Mucosa of descending colon (tissue), 3 donors: Measurements from ENCODE around the gene PTPRD. TPM values are rescaled to one million over a fixed set of nuclear protein-coding genes. Genes with fewer than 3 reads are reported as not detected.

Source experiments
- ATAC-seq: fragments of 200-7000 bp; cut with Tn5 transposase; one replicate; pipeline ENCODE4 v1.9.1; 2020; ENCODE audit warnings: mild to moderate bottlenecking, moderate library complexity
- DNase-seq, 3 donors: peaks; one replicate each; pipeline ENCODE4 v3.0.0-alpha.2; 2020
- H3K36me3 ChIP-seq: fragments of 200-600 bp; one replicate; pipeline ENCODE4 v1.8.0; 2021; ENCODE audit warnings: low read depth, mild to moderate bottlenecking
- H3K4me1 ChIP-seq: fragments of 200-600 bp; one replicate; pipeline ENCODE4 v1.8.0; 2021; ENCODE audit warnings: low read depth, mild to moderate bottlenecking
- H3K4me3 ChIP-seq: fragments of 200-600 bp; one replicate; pipeline ENCODE4 v1.8.0; 2021; ENCODE audit warnings: mild to moderate bottlenecking
- H3K9me3 ChIP-seq: fragments of 200-600 bp; one replicate; pipeline ENCODE4 v1.8.0; 2021; ENCODE audit warnings: mild to moderate bottlenecking
- intact Hi-C, 2 donors: fragments of 100-400 bp; cut with DNase I in 1 of 2; cut with micrococcal nuclease in 1 of 2; formaldehyde crosslinking; loops; one replicate each; pipeline versions ENCODE4 v1.11.0 to v1.11.1; 2022; cut with DNase I, micrococcal nuclease
- total RNA-seq, 3 donors: library from RNA; stranded (reverse); fragmentation: NEBNext Ultra II Directional in 2 of 3; extraction: Animal tissue kit (Norgen Biotek cat#: 25700) in 2 of 3; gene quantifications; one replicate each; pipeline versions ENCODE4 v1.2.1 to v1.2.4, GENCODE V29; 2021 to 2023
- TF ChIP-seq, protein P1 (sequence below): fragments of 200-600 bp; IDR thresholded peaks from one replicate; pipeline ENCODE4 v1.8.0; 2022; ENCODE audit warnings: antibody characterized with exemption, mild to moderate bottlenecking
- donor health status: DM: no; HTN: no; CAD: no; lungs with moderate emphysema.
- donor health status: DM: no; HTN: no; CAD: no.
- donor health status: DM: no; HTN: yes; CAD: no.

PTPRD gene
- total RNA-seq, 3 donors from 2014 or later = 52.7 to 128 (median 113) TPM

DNA sequence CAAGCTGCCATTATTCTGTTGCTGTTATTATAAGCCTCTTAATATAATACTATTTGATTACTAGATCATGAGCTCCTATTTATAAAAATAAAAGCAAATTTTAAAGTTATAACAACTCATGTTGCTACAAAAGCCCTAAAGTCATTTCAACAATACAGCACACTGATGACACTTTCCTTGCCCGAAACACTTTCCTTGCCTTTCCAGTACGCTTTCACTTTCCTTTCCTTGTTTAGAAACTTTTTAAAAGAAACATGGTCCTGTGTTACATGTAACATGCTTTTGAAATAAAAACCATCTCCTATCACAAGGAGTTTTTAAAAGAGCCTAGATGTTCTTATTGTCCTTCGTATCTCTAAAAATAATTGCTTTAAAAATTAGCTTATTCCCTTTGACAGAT lies 688.4 kb downstream of the PTPRD start:
- no peak overlapping the region for H3K4me3 ChIP-seq
- intact Hi-C loops = no loop called here
- no peaks in the 10 kb centered on the region for H3K4me1 ChIP-seq
- TF ChIP-seq, protein P1, sequence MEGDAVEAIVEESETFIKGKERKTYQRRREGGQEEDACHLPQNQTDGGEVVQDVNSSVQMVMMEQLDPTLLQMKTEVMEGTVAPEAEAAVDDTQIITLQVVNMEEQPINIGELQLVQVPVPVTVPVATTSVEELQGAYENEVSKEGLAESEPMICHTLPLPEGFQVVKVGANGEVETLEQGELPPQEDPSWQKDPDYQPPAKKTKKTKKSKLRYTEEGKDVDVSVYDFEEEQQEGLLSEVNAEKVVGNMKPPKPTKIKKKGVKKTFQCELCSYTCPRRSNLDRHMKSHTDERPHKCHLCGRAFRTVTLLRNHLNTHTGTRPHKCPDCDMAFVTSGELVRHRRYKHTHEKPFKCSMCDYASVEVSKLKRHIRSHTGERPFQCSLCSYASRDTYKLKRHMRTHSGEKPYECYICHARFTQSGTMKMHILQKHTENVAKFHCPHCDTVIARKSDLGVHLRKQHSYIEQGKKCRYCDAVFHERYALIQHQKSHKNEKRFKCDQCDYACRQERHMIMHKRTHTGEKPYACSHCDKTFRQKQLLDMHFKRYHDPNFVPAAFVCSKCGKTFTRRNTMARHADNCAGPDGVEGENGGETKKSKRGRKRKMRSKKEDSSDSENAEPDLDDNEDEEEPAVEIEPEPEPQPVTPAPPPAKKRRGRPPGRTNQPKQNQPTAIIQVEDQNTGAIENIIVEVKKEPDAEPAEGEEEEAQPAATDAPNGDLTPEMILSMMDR = no peak
- no peaks in the 10 kb centered on the region for H3K36me3 ChIP-seq
- no peaks in the 10 kb centered on the region for H3K9me3 ChIP-seq
- DNase-seq (no peak), ATAC-seq (no peak)

DNA sequence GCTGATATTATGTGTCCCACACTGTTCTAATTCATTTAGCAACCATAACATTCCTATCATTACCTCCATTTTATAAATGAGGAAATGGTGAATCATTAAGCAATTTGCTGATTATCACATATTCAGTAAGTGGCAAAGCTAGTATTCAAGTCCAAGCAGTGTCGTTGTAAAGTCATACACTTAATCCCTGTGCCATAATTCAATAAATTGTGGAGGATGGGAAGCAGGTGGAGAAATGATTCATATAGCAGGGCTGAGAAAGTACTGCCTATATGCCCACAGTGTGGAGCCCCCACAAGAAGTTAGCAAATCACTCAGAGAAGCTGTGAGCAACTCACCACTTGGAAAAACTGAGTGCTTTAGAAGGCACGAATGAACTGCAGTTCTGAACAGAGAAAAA lies 691.0 kb downstream of the PTPRD start:
- intact Hi-C loops = no loop called here
- no peak for DNase-seq
- ATAC-seq = no peak
- no peaks in the 10 kb centered on the region for H3K4me1 ChIP-seq
- TF ChIP-seq, protein P1 = no peak
- H3K9me3 ChIP-seq = no peaks in the 10 kb centered on the region
- no peaks in the 10 kb centered on the region for H3K36me3 ChIP-seq
- H3K4me3 ChIP-seq = no peak overlapping the region

DNA sequence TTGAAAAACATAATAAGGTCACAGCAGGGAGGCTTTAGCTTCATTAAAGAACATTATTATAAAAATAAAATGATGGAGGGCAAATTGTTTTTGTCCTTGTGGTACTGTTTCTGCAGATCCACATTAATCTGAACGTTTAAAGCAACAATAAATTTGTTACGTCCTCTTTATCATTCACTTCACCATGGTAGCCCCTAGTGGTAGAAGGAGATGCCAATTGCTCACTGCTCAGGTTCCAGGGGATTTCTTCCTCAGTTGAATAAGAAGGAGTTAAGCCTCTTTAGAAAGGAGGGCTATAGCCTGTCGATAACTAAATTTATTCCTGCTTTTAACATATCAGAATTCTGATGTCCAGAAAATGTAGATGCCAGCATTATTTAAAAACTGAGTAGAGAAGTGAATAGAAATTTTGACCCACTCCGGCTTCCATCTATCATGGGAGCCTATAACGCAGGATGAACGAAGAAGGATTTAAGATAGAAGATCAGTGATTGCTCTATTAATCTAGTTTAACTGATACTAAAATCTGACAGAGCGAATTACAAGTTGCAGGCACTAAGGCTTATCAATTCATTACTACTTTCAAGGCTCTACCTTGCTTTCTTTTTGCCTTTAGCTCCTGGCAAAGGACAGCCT lies 692.3 kb downstream of the PTPRD start:
- Histone ChIP-seq H3K4me3 (no peak overlapping the region), H3K9me3 (no peaks in the 10 kb centered on the region), H3K4me1 (no peaks in the 10 kb centered on the region), H3K36me3 (no peaks in the 10 kb centered on the region)
- TF ChIP-seq, protein P1 = no peak
- intact Hi-C loops = no loop called here
- no peak for ATAC-seq
- DNase-seq = no peak

DNA sequence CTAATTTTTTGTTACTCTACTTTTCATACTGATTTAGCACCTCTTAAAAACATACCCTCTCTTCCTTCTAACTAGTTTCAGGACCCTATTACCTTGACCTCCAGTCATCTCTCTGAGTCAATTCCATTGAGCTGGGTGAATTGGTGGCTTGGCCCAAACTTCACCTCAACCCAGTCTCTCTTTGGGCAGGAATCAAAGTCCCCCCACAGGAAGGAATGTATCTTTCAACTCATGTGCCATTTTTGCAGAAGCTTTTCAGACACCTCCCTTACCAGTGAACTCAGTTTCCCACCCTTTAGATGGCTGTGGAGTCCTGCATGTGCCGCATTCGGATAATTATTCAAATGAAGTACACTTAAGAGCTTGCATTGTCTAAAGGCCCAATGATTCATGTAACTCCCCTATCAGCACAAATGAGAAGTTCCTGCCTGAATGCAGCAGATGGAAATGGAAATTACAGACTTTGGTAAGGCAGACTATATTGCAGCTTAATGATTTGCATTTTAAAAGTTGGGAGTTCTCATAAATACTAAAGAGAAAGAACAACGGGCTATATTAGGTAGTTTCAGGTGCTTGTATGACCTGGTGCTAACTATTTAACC lies 693.5 kb downstream of the PTPRD start:
- Histone ChIP-seq H3K36me3 (no peaks in the 10 kb centered on the region), H3K9me3 (no peaks in the 10 kb centered on the region), H3K4me1 (no peaks in the 10 kb centered on the region), H3K4me3 (no peak overlapping the region)
- TF ChIP-seq, protein P1 = no peak
- ATAC-seq (no peak), DNase-seq (no peak)
- intact Hi-C loops = no loop called here

DNA sequence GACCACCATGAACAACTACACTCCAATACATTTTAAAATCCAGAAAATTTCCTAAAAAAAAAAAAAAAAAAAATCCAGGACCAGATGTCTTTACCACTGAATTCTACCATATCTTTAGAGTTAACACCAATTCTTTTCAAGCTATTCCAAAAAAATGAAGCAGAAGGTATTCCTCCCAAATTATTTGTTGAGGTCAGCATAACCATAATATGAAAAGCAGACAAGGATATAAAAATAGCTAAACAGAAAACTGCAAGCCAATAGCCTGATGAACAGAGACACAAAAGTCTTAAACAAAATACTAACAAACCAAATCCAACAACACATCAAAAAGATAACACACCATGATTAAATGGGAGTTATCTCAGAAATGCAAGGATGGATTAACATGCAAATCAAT lies 695.4 kb downstream of the PTPRD start:
- TF ChIP-seq, protein P1 = no peak
- Histone ChIP-seq H3K4me1 (no peaks in the 10 kb centered on the region), H3K9me3 (no peaks in the 10 kb centered on the region), H3K36me3 (no peaks in the 10 kb centered on the region), H3K4me3 (no peak overlapping the region)
- DNase-seq = no peak
- ATAC-seq = no peak
- intact Hi-C loops = no loop called here
